Type B pancreatic cell (in vitro differentiated cells): ENCODE data around the gene NFE2L2. TPM values are rescaled to one million over a fixed set of nuclear protein-coding genes. Genes with fewer than 3 reads are reported as not detected.
"Not testable (repeated sequence)": the region's sequence is repeated elsewhere in the genome, so short reads cannot be mapped to it uniquely, and the experiment has no call there.

Source experiments
- DNase-seq: peaks from one replicate; pipeline ENCODE4 v3.0.0; 2021; ENCODE audit warnings: mixed read lengths; ENCODE audit not compliant: unreplicated experiment; ENCODE audit errors: extremely low spot score
- H3K27ac Mint-ChIP-seq: 2 replicates; pipeline ENCODE4 v1.8.0; 2021; ENCODE audit warnings: mild to moderate bottlenecking, mixed read lengths
- H3K27me3 Mint-ChIP-seq: 2 replicates; pipeline ENCODE4 v1.8.0; 2021; ENCODE audit warnings: mixed read lengths
- H3K36me3 Mint-ChIP-seq: 2 replicates; pipeline ENCODE4 v1.8.0; 2021; ENCODE audit warnings: mixed read lengths
- H3K4me1 Mint-ChIP-seq: one replicate; pipeline ENCODE4 v1.8.0; 2021; ENCODE audit warnings: mixed read lengths; ENCODE audit not compliant: unreplicated experiment
- H3K4me3 Mint-ChIP-seq: 2 replicates; pipeline ENCODE4 v1.8.0; 2021; ENCODE audit warnings: mild to moderate bottlenecking, mixed read lengths
- H3K9me3 Mint-ChIP-seq: 2 replicates; pipeline ENCODE4 v1.8.0; 2021; ENCODE audit warnings: mixed read lengths
- total RNA-seq: library from RNA; stranded (reverse); gene quantifications from 2 replicates; pipeline ENCODE4 v1.2.1, GENCODE V29; 2021; ENCODE audit warnings: low replicate concordance
- TF ChIP-seq, protein P1 (sequence below): fragments of 200-600 bp; sonication (generic); conservative IDR thresholded peaks from 2 replicates; pipeline ENCODE4 v1.5.0; 2021; ENCODE audit warnings: antibody characterized with exemption, mild to moderate bottlenecking

Gene NFE2L2
- total RNA-seq, 1 donor from 2014 or later = 74.7 TPM

GRCh38 chr2:177249038-177249437, 15.5 kb downstream of the NFE2L2 start:
- peaks cover 27% of the 10 kb centered on the region for H3K36me3 Mint-ChIP-seq
- no peak overlapping the region for H3K4me3 Mint-ChIP-seq
- no peaks in the 10 kb centered on the region for H3K9me3 Mint-ChIP-seq
- H3K4me1 Mint-ChIP-seq = peaks cover 38% of the 10 kb centered on the region
- TF ChIP-seq, protein P1, sequence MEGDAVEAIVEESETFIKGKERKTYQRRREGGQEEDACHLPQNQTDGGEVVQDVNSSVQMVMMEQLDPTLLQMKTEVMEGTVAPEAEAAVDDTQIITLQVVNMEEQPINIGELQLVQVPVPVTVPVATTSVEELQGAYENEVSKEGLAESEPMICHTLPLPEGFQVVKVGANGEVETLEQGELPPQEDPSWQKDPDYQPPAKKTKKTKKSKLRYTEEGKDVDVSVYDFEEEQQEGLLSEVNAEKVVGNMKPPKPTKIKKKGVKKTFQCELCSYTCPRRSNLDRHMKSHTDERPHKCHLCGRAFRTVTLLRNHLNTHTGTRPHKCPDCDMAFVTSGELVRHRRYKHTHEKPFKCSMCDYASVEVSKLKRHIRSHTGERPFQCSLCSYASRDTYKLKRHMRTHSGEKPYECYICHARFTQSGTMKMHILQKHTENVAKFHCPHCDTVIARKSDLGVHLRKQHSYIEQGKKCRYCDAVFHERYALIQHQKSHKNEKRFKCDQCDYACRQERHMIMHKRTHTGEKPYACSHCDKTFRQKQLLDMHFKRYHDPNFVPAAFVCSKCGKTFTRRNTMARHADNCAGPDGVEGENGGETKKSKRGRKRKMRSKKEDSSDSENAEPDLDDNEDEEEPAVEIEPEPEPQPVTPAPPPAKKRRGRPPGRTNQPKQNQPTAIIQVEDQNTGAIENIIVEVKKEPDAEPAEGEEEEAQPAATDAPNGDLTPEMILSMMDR = no peak
- no peak for DNase-seq
- no peak overlapping the region for H3K27ac Mint-ChIP-seq
- H3K27me3 Mint-ChIP-seq = no peaks in the 10 kb centered on the region

- H3K9me3 Mint-ChIP-seq = no peaks in the 10 kb centered on the region
- no peaks in the 10 kb centered on the region for H3K27me3 Mint-ChIP-seq
- peaks cover 22% of the 10 kb centered on the region for H3K36me3 Mint-ChIP-seq
- peaks cover 35% of the 10 kb centered on the region for H3K4me1 Mint-ChIP-seq
- H3K4me3 Mint-ChIP-seq = no peak overlapping the region
- TF ChIP-seq, protein P1 = no peak
- H3K27ac Mint-ChIP-seq = peak overlapping the region; percentile 78
- DNase-seq = no peak
These were observed 16.7 kb downstream of the NFE2L2 start for GRCh38 chr2:177247693-177248262.

DNA sequence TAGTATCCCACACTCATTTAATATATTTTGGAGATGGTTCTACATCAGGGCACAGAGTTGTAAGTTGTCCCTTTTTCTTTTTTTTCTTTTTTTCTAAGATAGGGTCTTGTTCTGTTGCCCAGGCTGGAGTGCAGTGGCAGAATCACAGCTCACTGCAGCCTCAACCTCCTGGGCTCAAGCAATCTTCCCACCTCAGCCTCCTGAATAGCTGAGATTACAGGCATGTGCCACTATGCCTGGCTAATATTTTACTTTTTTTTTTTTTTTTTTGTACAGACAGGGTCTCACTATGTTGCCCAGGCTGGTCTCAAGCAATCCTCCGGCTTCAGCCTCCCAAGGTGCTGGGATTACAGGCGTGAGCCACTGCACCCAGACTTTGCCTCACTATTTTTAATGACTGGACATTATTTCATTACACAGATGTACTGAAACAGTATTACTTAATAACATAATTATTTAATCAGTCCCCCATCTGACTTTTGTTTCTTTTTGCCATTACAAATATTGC, 17.9 kb downstream of the NFE2L2 start:
- peak overlapping the region; percentile 81 for H3K27ac Mint-ChIP-seq
- peaks cover 39% of the 10 kb centered on the region for H3K4me1 Mint-ChIP-seq
- not testable (repeated sequence) for H3K4me3 Mint-ChIP-seq, H3K9me3 Mint-ChIP-seq, DNase-seq, H3K27me3 Mint-ChIP-seq
- H3K36me3 Mint-ChIP-seq = peaks cover 17% of the 10 kb centered on the region

DNA sequence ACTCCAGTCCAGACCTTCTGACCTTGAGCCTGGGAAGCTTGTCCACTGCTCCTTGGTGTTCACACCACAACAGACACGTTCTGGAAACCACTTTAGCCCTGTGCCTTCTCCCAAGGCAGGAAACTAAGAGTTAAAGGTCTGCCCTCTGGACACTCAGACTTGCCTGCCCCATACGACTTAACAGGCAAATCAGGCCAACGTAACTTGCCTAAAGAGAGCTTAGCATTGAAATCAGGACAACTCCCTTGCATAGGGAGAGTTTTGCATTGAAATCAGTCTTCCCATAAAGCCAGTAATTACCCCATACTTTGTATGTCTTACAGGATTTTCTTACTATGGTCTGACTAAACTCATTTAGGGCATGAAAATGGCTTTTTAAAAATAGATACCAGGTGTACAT, 18.5 kb downstream of the NFE2L2 start:
- DNase-seq = no peak
- TF ChIP-seq, protein P1 = no peak
- H3K27me3 Mint-ChIP-seq = no peaks in the 10 kb centered on the region
- no peak overlapping the region for H3K4me3 Mint-ChIP-seq
- peaks cover 12% of the 10 kb centered on the region for H3K36me3 Mint-ChIP-seq
- H3K9me3 Mint-ChIP-seq = no peaks in the 10 kb centered on the region
- H3K4me1 Mint-ChIP-seq = peaks cover 38% of the 10 kb centered on the region
- peak overlapping the region; percentile 81 for H3K27ac Mint-ChIP-seq

DNA sequence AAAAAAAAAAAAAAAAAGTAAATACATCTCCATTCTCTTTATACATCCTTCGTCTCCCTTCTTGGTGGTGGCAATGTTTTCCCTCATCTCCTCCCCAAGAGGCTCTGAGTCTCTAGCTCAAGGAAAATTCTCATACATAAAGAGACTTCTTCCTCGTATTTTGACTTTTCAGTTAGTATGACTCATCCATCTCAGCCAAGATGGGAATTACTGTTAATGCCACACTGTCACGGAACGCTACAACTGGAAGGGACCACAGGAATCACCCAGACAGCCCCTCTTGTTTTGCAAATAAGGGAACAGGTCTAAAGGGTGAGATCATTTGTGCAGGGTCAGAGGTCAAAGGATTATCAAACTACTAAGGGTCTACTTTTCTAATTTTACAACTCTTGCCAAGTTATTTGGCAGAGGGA, 19.5 kb downstream of the NFE2L2 start:
- H3K4me1 Mint-ChIP-seq = peaks cover 43% of the 10 kb centered on the region
- no peaks in the 10 kb centered on the region for H3K27me3 Mint-ChIP-seq
- no peaks in the 10 kb centered on the region for H3K9me3 Mint-ChIP-seq
- no peak for DNase-seq
- peak overlapping the region; percentile 5 for H3K4me3 Mint-ChIP-seq
- TF ChIP-seq, protein P1 = no peak
- peak overlapping the region; percentile 81 for H3K27ac Mint-ChIP-seq
- peaks cover 10% of the 10 kb centered on the region for H3K36me3 Mint-ChIP-seq

DNA sequence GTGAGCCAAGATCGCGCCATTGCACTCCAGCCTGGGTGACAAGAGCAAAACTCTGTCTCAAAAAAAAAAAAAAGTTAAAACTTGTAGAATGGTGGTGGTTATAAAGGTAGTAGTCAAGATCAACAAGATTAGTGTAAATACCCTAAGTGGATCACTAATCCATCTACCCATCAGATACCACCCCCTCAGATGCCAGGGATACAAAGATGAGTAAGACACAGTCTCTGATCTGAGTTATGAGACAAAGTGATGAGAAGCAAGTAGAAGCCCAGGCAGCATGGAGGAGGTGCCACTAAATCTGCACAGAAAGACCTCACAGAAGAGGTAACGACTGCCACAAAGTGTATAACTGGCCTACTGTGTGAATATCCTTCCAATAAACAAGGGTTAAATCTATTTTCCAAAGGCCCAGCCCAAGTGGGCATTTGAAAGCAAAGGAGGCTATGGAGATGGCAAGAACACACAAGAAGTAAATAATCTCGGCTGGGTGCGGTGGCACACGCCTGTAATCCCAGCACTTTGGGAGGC, 20.2 kb downstream of the NFE2L2 start:
- no peaks in the 10 kb centered on the region for H3K27me3 Mint-ChIP-seq
- peak overlapping the region; percentile 66 for H3K27ac Mint-ChIP-seq
- peaks cover 10% of the 10 kb centered on the region for H3K36me3 Mint-ChIP-seq
- peaks cover 47% of the 10 kb centered on the region for H3K4me1 Mint-ChIP-seq
- TF ChIP-seq, protein P1 = no peak
- H3K9me3 Mint-ChIP-seq = no peaks in the 10 kb centered on the region
- DNase-seq = no peak
- H3K4me3 Mint-ChIP-seq = no peak overlapping the region
